Inflammatory macrophage treated with lipopolysaccharide for 4 hours (primary cell): ENCODE results near the gene SURF4.
"Not testable (repeated sequence)": the region's sequence is repeated elsewhere in the genome, so short reads cannot be mapped to it uniquely, and the experiment has no call there.

Source experiments
- DNase-seq: peaks from one replicate; pipeline ENCODE4 v3.0.0-alpha.2; 2020

Gene SURF4

DNA sequence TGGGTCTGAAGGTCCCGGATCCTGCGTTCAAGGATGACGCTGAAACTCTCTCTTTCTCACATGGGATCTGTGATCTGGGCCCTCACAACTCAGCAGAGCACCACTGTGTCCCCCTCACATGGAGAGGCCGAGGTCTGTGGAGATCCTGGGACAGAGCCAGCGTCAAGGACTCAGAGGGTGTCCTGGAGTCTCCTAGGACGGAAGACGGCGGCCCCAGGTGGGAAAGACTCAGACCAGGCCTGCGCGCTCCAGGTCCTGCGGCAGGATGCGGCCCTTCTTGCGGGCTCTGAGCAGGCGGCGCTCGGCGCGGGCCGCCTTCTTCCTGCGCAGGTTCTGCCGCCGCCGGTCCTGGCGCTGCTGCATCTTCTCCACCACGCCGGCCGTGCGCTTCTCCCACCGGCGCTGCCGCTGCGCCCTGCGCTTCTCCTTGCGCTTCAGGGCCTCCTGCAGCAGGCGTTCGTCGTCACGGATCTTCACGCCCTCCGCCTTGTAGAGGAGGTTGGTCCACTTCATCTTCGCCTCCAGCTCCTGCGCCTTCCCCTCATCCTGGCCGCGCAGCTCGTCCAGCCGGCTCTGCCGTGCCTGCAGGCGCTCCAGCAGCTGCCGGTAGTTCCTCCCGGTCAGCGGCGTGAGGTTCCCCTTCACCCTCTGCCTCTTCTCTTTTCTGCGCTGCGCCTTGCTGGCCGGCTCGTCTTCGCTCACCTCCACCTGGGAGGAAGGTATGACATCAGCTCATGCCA lies 44.0 kb downstream of the SURF4 start:
- DNase-seq, result no peak

- DNase-seq, result no peak
These were observed 44.6 kb downstream of the SURF4 start for GRCh38 chr9:133331221-133331620.

DNA sequence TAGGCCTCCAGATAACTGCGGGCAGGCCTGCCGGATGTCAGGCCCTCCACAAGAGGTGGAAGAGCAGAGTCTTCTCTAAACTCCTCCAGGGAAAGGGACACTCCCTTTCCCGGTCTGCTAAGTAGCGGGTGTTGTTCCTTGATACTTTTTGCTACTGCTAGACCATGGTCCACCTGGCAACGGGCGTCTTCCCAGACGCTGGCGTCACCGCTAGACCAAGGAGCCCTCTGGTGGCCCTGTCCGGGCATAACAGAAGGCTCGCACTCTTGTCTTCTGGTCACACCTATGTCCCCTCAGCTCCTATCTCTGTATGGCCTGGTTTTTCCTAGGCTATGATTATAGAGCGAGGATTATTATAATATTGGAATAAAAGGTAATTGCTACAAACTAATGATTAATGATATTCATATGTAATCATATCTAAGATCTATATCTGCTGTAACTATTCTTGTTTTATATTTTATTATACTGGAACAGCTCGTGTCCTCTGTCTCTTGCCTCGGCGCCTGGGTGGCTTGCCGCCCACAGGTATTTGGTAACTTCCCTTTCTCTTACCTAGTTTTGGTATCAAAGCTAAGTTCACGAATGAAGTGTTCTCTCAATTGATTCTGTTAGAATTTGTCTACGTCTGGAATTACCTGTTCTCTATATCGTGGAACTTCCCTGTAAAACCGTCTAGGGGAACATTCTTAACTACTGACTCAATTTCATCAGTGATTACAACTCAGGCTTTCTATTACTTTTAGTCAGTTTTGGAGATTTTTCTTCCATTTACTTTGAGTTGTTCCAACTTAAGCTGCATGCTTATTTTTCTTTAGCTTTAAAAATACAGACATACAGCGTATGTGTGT lies 46.3 kb downstream of the SURF4 start:
- DNase-seq, result not testable (repeated sequence)

- no peak for DNase-seq
These were observed 47.9 kb downstream of the SURF4 start for GRCh38 chr9:133327834-133328484.

- not testable (repeated sequence) for DNase-seq
These were observed 48.8 kb downstream of the SURF4 start for GRCh38 chr9:133327021-133327420.

- DNase-seq, result no peak
These were observed 51.7 kb downstream of the SURF4 start for GRCh38 chr9:133323991-133324703.

- no peak for DNase-seq
These were observed 52.6 kb downstream of the SURF4 start for GRCh38 chr9:133323211-133323610.

DNA sequence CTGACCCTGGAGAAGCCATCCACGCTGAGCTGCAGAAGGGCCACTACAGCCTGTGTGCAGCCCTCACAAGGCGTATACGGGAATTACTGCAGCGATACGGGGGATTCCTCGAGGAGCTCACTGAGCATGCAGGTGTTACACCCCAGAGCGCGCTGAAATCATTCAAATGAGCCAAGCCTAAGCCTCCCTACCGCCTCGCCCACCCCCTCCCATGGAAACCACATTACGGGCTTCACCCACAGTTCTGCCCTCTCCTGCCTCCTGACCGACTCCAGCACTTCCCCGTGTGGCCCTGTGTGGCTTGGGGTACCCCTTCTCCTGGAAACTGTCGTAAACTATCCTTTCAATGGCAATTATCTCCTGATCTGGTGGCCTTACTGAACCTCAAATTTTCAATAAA lies 53.2 kb downstream of the SURF4 start:
- no peak for DNase-seq

GRCh38 chr9:133321411-133321935 lies 54.4 kb downstream of the SURF4 start:
- DNase-seq, result no peak

DNA sequence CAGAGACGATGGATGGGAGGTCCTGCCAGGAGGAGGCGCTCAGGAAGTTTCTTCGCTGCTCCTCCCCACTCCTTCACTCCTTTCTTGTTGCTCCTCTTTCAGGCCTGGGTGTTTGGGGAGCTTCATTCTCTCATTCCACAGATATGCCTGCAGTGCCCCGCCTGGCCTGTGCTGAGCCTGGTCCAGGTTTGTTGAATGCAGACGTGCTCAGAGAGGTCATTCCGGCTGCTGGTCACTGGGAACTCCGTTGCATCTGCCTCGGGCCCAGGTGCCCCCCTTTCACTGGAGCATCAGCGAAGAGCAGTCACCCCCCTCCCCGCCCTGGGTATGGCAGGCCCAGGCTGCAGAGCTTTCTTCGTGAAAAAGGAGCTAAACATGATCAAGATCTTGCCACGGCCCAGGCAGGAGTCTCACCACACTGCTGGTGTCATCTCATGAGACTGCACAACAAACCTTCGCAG lies 55.4 kb downstream of the SURF4 start:
- DNase-seq, result no peak

DNA sequence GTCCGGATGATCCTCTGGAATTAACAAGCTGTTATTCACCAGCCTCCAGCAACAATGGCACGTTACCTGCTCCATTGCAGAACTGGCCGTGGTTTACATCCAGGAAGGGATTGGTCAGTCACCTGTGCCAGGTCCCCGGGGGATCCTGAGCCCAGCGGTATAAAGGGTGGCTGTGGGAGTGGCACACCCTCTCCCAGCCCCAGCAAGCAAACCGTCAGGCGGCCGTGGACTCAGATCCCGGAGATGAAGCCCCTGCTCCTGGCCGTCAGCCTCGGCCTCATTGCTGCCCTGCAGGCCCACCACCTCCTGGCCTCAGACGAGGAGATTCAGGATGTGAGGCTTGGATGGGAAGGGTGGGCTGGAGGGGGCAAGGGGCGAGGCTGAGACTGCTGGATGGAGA lies 58.3 kb downstream of the SURF4 start:
- not testable (repeated sequence) for DNase-seq

DNA sequence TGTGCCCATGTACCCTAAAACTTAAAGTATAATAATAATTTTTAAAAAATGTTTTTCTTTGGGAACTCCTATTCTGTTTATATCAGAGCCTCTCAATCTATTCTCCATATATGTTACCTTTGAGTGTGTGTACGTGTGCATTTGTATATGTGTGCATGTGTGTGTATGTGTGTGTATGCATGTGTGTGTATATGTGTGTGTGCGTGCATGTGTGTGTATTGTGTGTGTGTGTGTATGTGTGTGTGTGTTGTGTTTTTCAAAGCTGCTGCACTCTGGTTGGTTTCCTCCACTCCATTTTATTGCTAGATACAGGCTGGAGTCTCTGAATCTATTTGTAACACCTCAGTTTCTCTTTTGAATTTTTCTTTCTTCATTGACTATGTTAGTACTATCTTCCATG lies 59.9 kb downstream of the SURF4 start:
- no peak for DNase-seq
